ENCODE measurements around the gene ZNF22.

ZNF22 gene

DNA sequence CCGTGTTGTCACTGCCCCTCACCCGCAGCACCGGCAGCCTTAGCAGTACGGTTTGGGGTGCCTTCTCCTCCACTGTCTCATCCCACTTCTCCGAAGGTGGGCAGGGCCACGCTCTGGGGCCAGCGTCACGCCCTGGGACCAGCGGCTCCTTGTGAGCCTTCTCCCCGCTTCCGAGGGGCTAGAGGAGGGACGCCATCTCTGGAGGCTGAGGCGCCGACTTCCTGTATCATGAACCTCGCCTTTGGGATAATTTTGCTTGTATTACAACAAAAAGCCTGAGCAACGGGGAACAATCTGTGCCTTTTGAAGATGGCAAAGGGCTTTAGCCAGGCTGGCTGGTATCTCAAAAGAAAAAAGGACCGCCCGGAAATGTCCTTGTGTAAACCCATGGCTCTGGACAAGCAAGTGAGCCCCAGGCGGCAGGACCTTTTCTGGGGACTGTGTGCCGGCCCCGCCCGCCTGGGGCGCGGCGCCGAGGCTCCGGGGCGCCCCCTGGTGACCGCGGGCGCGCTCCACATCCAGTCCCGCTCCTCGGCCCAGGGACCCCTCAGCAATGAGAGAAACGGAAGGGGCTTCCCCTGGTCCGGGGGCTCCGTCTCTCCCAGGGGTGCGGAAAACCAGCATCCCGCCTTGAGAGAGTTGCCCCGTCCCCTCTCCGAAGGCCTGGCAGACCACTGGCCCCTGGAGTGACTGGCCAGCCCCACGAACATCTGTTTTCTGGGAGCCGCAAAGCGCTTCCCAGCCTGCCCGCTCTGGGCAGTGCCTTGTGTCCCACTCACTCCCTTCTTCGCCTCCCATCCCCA is 25.9 kb upstream of the ZNF22 start:
- no peak overlapping the region for H3K27ac ChIP-seq (ENCODE audit: poor library complexity, severe bottlenecking)
- no peaks in the 10 kb centered on the region for H3K9me3 ChIP-seq (ENCODE audit: severe bottlenecking)
- ATAC-seq (ENCODE audit: low read depth) (peak; percentile 69), DNase-seq (ENCODE audit: low spot score) (no peak)
- H3K36me3 ChIP-seq (ENCODE audit: low read depth), result no peaks in the 10 kb centered on the region
- TF ChIP-seq, protein P1, sequence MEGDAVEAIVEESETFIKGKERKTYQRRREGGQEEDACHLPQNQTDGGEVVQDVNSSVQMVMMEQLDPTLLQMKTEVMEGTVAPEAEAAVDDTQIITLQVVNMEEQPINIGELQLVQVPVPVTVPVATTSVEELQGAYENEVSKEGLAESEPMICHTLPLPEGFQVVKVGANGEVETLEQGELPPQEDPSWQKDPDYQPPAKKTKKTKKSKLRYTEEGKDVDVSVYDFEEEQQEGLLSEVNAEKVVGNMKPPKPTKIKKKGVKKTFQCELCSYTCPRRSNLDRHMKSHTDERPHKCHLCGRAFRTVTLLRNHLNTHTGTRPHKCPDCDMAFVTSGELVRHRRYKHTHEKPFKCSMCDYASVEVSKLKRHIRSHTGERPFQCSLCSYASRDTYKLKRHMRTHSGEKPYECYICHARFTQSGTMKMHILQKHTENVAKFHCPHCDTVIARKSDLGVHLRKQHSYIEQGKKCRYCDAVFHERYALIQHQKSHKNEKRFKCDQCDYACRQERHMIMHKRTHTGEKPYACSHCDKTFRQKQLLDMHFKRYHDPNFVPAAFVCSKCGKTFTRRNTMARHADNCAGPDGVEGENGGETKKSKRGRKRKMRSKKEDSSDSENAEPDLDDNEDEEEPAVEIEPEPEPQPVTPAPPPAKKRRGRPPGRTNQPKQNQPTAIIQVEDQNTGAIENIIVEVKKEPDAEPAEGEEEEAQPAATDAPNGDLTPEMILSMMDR (IDR thresholded peaks at IDR 0.05; ENCODE audit: poor library complexity, severe bottlenecking), result peak; percentile 89
- H3K27me3 ChIP-seq (ENCODE audit: insufficient read depth, poor library complexity, severe bottlenecking), result no peaks in the 10 kb centered on the region
- peaks cover 18% of the 10 kb centered on the region for H3K4me1 ChIP-seq (ENCODE audit: insufficient read depth, poor library complexity, severe bottlenecking)
- H3K4me3 ChIP-seq (ENCODE audit: severe bottlenecking), result peak overlapping the region; percentile 12

DNA sequence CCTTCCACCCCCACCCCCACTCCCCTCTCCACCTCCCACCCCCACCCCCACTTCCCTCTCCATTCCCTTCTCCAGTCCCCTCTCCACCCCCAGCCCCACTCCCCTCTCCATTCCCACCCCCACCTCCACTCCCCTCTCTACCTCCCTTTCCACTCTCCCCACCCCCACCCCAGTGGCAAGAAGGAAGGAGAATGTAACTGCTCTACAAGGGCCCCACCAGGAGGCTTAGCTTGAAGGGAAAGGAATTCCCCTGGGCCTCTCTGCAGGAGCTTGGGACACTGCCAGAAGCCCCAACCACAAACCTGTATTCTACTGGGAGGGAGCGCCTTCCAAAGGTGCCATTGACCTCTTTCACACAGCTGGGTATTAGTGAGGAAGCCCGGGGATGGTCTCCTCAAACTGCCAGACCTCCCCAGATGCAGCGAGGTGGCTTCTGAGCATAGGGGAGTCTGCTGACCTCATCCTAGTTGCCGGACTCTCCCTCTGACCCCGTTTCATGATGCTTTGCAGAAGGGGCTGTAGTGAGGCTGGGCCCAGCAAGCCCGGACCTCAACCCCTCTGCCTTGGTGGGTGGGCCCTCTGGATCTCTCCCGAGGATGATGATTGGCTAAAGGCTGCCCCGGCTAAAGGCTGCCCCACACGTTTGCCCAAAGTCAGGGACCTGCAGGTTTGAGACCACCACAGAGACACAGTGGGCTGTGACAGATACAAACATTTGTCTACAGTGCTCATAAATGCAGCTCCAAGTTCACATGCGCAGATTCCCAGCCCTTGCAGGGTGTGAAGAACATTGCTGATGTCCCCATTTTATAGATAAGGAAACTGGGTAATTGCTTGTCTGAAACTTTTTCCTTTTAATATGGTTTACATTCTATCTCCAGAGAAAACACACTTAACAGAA is 25.0 kb upstream of the ZNF22 start:
- H3K27ac ChIP-seq (ENCODE audit: poor library complexity, severe bottlenecking), result no peak overlapping the region
- H3K27me3 ChIP-seq (ENCODE audit: insufficient read depth, poor library complexity, severe bottlenecking), result no peaks in the 10 kb centered on the region
- H3K36me3 ChIP-seq (ENCODE audit: low read depth), result no peaks in the 10 kb centered on the region
- H3K9me3 ChIP-seq (ENCODE audit: severe bottlenecking), result no peaks in the 10 kb centered on the region
- TF ChIP-seq, protein P1 (IDR thresholded peaks at IDR 0.05; ENCODE audit: poor library complexity, severe bottlenecking), result no peak
- no peak for ATAC-seq (ENCODE audit: low read depth)
- no peak for DNase-seq (ENCODE audit: low spot score)
- H3K4me3 ChIP-seq (ENCODE audit: severe bottlenecking), result no peak overlapping the region
- H3K4me1 ChIP-seq (ENCODE audit: insufficient read depth, poor library complexity, severe bottlenecking), result peaks cover 26% of the 10 kb centered on the region

DNA sequence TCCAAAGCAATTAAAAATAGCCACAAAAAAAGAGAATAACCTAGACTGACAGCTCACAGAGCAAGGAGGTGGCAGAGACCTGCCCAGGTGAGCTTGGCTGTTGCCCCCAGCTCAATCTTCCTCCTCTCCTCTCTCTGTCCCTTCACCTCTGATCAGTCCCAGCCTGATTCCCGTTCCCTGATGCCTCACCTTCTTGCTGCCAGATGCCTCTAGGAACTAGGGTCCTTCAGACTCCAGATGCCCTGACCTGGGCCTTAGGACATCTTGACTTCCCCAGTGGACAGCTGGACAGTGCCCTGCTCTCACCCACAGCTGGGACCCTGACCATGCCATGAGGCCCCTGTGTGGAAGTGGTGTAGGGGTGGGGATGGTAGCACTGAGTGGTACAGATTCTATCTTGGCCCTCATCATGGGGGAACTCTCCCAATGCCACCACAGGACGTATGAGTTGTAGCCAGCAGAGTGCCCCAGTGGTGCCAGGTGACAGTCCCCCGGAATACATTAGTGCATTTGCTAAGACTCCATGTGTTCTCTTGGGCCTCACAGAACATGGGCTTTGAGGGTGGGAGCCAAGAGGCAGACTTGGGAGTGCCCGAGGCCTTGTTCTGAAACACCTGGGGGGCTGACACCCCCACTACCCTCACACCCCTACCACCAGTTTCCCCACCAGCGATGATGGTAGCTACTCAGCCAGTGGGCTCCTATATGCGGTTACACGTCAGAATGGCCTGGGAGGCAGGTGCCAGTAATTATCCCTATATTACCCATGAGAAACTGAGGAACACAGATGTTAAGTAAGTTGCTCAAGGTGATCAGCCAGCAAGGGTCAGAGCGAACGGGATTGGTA is 24.1 kb upstream of the ZNF22 start:
- TF ChIP-seq, protein P1 (IDR thresholded peaks at IDR 0.05; ENCODE audit: poor library complexity, severe bottlenecking), result no peak
- Histone ChIP-seq H3K27ac (ENCODE audit: poor library complexity, severe bottlenecking) (no peak overlapping the region), H3K4me3 (ENCODE audit: severe bottlenecking) (no peak overlapping the region), H3K9me3 (ENCODE audit: severe bottlenecking) (no peaks in the 10 kb centered on the region), H3K27me3 (ENCODE audit: insufficient read depth, poor library complexity, severe bottlenecking) (no peaks in the 10 kb centered on the region), H3K4me1 (ENCODE audit: insufficient read depth, poor library complexity, severe bottlenecking) (peaks cover 35% of the 10 kb centered on the region), H3K36me3 (ENCODE audit: low read depth) (no peaks in the 10 kb centered on the region)
- ATAC-seq (ENCODE audit: low read depth) (no peak), DNase-seq (ENCODE audit: low spot score) (no peak)

DNA sequence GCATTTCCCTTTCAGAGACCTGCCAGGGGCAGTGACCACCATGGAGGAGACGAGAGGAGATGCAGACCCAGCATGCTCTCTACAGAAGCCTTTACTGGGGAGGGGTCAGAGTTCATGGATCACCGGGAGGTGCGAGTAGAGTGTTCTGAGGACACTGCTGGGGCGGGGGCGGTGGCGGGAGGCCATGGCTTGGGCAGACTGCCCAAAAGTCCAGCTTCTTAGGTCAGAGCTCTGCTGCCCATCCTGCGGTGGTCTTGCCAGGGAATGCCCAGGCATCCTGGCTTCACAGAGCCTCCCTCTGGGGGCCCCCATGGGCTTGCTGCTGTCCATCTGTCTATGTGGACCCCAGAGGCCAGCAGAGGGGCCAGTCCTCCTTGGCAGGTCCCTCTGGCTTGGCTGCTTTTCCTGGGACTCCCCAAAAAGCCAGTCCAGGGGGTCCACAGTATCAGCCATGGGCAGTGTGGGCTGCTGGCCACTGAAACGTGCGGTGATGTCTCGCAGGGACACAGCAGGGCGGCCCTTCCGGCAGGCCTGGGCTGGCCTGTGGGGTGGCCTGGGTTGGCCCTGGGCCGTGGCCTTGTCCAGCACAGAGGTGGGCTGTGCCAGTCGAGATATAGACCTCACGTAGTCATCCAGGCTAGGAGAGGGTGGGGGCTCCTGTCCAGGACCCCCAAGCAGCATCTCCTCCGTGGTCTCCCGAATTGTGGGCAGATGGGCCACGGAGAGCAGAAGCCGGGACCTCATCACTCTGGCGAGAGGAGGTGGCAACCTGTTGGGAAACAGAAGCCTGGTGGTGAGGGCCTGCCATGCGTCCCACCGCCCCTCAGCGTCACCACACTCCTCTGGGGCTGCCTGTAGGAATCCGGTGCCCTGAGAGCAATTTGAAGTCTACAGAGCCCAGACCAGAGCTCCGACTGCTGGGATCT is 23.2 kb upstream of the ZNF22 start:
- Histone ChIP-seq H3K9me3 (ENCODE audit: severe bottlenecking) (no peaks in the 10 kb centered on the region), H3K4me1 (ENCODE audit: insufficient read depth, poor library complexity, severe bottlenecking) (peaks cover 43% of the 10 kb centered on the region), H3K36me3 (ENCODE audit: low read depth) (no peaks in the 10 kb centered on the region), H3K4me3 (ENCODE audit: severe bottlenecking) (no peak overlapping the region), H3K27ac (ENCODE audit: poor library complexity, severe bottlenecking) (no peak overlapping the region), H3K27me3 (ENCODE audit: insufficient read depth, poor library complexity, severe bottlenecking) (no peaks in the 10 kb centered on the region)
- ATAC-seq (ENCODE audit: low read depth) (no peak), DNase-seq (ENCODE audit: low spot score) (no peak)
- TF ChIP-seq, protein P1 (IDR thresholded peaks at IDR 0.05; ENCODE audit: poor library complexity, severe bottlenecking), result no peak

Data from RWPE2 (cell line).